Islet precursor cell (in vitro differentiated cells): ENCODE measurements around the gene OR2T1.
"Not testable (repeated sequence)": the region's sequence is repeated elsewhere in the genome, so short reads cannot be mapped to it uniquely, and the experiment has no call there.

ENCODE experiments used
- DNase-seq: peaks from one replicate; pipeline ENCODE4 v3.0.0-alpha.2; 2018

Gene OR2T1

DNA sequence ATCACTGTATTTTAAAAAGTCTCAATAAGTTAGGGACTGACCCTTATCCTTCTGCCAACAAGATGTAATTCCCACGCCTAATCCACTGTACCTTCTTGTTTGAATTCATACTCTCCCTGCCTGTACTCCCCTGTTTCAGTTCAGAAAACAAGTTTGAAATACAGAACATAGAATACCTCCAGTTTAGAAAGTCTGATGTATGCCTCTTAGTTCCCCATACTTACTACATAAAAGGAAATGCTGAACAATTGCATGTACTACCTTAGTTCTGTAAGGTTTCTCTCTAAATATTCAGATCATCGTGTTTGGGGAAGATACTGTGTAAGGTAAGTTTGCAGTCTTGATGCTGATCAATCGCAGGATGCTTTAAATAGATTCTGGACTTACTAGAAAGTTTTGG is 33.5 kb downstream of the OR2T1 start:
- DNase-seq = not testable (repeated sequence)

DNA sequence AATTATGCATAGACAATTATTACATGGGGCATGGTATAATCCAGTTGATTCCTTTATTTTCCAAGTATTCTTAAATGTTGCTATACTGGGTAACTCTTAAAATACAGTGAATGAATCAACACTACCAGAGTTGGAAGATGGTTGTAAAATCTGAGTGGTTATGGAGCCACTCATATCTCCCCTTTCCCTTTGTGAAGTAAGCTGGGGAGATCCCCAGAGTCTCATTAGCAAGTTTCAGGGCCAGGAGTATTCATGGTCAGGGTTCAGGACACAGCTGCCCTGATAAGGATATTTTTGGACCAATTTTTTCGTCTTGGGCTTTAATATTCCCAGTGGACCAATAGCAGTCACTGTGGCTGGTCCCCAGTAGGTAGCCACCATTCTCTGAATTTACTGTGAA is 35.8 kb downstream of the OR2T1 start:
- not testable (repeated sequence) for DNase-seq

DNA sequence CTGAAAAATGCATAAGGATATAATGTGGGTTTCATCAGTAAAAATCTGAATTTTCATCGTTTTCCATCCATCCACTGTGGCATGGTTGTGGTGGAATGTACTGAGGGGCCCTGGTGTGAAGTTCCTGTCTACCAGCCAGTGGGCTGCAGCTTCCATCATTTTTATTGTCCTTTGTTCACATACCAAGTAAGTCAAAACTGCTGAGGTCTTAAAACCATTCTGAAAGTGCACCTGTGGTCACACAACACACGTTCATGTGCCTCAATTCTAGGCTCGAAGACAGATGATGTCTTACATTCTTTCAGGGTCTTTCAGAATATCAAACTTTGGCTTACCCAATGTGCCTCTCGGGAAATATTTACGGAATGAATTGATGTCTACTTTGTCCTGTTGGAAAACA is 36.4 kb downstream of the OR2T1 start:
- not testable (repeated sequence) for DNase-seq

DNA sequence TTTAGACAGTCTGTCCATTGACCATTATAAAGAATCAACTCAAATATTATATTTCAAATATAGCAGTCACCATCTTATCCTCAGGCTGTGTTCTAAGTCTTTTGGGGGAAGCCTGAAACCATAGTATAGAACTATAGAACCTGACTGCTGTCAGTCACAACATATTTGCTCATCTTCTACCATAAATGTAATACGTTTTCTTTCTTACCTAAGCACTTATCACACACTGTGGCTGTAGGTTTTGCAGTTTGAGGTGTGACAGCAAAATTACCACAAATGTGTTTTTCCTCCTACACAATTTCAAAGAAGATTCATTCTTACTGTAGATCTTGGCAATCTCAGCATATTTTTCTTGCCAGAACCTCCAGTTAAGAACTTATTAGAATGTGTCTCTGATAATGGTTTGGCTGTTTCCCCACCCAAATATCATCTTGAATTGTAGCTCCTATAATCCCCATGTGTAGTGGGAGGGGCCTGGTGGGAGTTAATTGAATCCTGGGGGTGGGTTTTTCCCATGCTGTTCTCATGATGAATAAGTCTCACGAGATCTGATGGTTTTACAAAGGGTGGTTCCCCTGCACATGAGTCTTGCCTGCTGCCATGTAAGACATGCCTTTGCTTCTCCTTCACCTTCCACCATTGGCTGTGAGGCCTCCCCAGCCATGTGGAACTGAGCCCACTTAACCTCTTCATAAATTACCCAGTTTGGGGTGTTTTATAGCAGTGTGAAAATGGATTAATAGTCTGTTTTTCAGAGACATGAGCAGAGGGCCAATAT is 39.8 kb downstream of the OR2T1 start:
- DNase-seq = not testable (repeated sequence)

DNA sequence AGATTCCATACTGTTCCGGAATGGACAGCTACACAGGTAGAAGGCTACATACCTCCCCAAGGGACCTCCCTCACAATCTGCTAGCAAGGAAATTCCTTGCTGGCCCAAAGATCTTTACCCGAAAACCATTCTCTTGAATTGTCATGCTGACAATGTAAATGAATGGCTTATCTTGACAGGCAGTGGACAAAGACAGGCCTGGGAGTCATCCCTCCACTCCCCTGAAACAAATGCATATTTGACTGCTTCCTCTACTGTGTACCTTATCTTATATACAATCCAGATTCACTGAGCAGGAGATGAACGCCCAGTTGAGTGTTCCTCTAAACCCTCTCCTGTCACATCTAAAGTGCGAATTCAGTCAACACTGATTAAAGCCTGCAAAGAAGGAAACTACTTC is 41.8 kb downstream of the OR2T1 start:
- DNase-seq = not testable (repeated sequence)

DNA sequence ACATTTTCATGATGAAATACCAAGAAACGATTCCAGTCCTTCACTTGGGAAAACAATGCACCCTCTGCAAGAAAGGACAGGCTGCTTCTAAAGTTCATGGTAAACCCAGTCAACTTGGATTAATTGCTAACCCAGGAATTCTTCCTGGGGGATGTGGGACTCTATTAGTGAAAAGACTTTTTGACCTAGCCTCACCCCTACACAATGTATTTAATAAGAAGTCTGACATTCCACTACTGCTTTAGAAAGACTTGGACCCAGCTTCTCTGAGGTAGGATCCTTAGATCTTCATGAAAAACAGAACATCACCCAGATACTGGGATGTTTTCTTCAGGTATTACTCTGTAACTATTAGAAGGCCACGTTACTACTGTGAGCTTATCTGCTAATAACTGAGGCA is 42.6 kb downstream of the OR2T1 start, which contains the start of gene OR2T2:
Gene OR2T2, plus strand, starts transcription at position 239 of the 400 bp plus-strand sequence. CDS start 7,161 bp downstream, outside the sequence.
- not testable (repeated sequence) for DNase-seq

DNA sequence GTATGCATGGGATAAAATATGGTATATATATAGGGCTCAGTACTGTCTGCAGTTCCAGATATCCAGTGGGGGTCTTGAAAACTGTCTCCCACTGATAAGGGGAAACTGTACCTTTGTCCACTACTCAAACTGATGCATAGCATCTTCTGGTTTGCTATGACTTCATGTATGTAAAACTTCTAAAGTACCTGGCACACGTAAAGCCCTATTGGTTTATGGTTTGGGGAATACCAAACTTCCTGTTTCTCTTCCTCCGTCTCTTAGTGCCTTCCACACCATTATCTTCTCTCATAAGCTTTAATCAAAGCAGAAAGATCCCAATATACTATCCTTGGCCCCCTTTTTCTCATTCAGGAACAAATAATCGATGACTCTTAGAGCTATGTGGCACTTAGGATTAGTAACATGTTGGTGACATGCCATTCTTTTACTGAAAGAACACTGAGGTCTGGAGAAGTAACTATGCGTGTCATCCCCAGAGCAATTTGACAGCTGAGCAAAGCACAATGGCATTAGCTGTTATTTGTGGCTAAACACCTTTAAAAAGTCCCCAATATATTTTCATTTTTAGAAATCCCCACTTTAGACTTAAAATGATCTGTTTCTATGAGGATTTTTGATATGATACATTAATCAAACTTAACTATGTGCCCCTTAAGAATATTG is 45.7 kb downstream of the OR2T1 start:
- not testable (repeated sequence) for DNase-seq

DNA sequence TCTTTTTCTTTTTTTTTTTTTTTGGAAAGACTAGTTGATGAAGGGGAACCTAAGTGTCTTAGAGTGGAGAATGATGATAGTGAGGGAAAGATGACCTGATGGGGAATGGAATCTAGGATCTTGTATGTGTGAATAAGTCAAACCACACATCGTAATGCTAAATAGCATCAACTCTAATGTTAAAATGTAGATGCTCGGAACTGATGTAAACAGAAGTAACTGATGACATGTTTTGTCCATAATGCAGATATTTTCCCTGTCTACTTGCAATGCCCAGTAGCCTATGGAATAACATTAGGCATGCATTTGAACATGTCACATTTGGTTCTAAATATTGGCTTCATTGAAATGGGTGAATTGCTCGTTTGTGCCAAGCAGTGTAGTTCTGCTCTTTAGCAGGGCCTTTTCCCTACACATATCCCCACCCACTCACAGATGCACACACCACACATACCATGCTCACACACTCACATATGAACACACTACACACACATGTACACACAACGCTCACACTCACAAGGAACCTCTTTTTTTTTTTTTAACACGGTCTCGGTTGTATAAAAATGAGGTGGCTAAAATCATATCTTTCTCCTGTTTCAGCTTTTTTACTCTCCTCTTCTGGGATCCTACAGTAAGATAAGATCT is 47.1 kb downstream of the OR2T1 start:
- DNase-seq = not testable (repeated sequence)

DNA sequence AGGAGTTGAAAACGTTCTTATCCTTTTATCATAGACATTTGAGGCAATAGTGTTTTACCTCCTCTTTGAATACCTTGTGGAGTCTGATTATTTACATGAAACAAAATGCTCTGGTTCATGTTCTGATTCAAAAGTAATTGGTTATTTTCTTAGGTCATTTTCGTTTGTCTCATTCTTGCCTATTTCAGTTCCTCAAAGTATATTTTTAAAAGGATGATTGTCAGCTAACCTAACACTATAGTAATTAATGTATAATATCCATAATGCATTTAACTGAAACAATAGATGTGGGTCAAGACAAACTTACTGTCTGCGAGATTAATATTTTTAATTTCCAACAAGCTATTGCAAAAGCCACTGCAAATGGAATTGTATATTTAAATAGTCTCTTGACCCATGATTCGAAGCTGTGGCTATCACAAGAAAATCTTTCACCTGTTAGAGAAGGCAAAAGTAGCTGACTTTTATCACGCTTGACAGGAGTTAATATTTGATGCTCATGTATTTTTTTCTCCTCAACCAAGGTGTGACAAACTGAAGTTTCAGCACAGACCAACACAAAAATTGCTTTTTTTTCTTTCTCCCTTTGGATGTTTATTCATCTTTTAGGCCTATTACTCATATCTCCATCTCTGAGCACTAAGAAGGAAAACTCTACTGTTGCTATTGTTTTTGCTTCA is 47.8 kb downstream of the OR2T1 start:
- DNase-seq = not testable (repeated sequence)

DNA sequence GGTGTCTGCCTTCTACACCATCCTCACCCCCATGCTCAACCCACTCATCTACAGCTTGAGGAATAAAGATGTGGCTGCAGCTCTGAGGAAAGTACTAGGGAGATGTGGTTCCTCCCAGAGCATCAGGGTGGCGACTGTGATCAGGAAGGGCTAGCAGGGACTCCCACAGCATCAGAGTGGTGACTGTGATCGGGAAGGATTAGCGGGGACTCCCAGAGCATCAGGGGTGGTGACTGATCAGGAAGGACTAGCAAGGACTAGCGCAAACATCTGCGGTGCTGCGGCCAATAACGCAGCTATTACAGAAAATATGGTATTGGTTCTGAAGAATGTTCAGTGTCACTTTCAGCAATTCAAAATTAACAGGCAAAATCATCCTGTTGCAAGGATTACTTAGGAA is 50.8 kb downstream of the OR2T1 start:
- not testable (repeated sequence) for DNase-seq

DNA sequence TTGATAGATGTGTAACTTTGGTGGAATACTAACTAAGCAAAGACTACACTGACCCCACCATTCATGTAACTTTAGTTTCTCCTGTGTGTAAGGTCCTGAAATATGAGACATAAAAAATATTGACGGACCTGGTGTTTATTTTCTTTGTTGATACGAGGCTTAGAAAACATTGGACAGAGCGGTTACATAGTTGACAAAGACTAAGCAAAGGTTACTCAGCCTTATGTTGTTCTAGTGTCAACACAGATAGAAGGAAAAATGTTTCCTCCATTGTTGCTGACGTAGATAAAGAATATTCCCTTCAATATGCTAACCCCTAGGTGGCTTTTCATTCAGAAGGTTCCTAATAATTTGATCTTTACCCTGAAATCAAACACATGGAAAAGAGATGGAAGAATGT is 52.2 kb downstream of the OR2T1 start:
- not testable (repeated sequence) for DNase-seq

DNA sequence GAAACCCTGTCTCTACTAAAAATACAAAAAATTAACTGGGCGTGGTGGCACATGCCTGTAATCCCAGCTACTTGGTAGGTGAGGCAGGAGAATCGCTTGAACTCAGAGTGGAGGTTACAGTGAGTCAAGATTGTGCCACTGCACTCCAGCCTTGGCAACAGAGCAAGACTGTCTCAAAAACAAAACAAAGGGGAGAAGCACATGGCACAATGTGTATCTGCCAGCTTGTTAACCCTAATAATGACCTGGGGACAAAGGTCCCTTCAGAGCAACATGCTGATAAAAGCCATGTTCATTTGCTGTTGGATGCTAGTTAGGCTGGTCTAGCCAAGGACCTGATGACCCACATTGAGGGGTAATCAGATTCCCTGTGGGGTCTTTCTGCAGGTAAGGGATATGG is 53.8 kb downstream of the OR2T1 start:
- not testable (repeated sequence) for DNase-seq
